ENCODE data around the gene PIEZO2. TPM values are rescaled to one million over a fixed set of nuclear protein-coding genes. Genes with fewer than 3 reads are reported as not detected.
A peak's percentile ranks its signal among the peaks of the same experiment; 100 is the strongest.

Gene PIEZO2
- total RNA-seq, 1 donor from 2014 or later = 5.3 TPM

- H3K27ac ChIP-seq (ENCODE audit: low read depth, low read length) = no peak overlapping the region
- Mint-ChIP-seq H3K36me3 (ENCODE audit: low read depth, unreplicated experiment) (no peaks in the 10 kb centered on the region), H3K4me3 (ENCODE audit: unreplicated experiment) (no peak overlapping the region), H3K9me3 (ENCODE audit: unreplicated experiment) (no peaks in the 10 kb centered on the region), H3K27me3 (ENCODE audit: low read depth, unreplicated experiment) (no peaks in the 10 kb centered on the region), H3K27ac (ENCODE audit: unreplicated experiment) (no peak overlapping the region), H3K4me1 (ENCODE audit: low read depth, unreplicated experiment) (peaks cover 2% of the 10 kb centered on the region)
- H4K20me1 ChIP-seq (ENCODE audit: insufficient read depth, low read length) = no peaks in the 10 kb centered on the region
- H3K36me3 ChIP-seq (ENCODE audit: insufficient read depth, low read length) = no peaks in the 10 kb centered on the region
- H3K4me2 ChIP-seq (ENCODE audit: low read length) = no peak overlapping the region
- H3K79me2 ChIP-seq (ENCODE audit: insufficient read depth, low read length) = no peaks in the 10 kb centered on the region
- FAIRE-seq = no peak
- H3K4me1 ChIP-seq (ENCODE audit: insufficient read depth, low read length) = peaks cover 1% of the 10 kb centered on the region
- H3K9ac ChIP-seq (ENCODE audit: low read length) = no peak overlapping the region
- H3K27me3 ChIP-seq (ENCODE audit: insufficient read depth, low read length) = no peaks in the 10 kb centered on the region
- H3K4me3 ChIP-seq (ENCODE audit: insufficient read depth, low read depth, low read length) = no peak overlapping the region
- no peaks in the 10 kb centered on the region for H3K9me3 ChIP-seq (ENCODE audit: insufficient read depth, low read depth, low read length)
- H2AFZ ChIP-seq (ENCODE audit: low read depth, low read length) = no peak overlapping the region
- DNase-seq (ENCODE audit: low read depth) = no peak
- TF ChIP-seq, protein P1, sequence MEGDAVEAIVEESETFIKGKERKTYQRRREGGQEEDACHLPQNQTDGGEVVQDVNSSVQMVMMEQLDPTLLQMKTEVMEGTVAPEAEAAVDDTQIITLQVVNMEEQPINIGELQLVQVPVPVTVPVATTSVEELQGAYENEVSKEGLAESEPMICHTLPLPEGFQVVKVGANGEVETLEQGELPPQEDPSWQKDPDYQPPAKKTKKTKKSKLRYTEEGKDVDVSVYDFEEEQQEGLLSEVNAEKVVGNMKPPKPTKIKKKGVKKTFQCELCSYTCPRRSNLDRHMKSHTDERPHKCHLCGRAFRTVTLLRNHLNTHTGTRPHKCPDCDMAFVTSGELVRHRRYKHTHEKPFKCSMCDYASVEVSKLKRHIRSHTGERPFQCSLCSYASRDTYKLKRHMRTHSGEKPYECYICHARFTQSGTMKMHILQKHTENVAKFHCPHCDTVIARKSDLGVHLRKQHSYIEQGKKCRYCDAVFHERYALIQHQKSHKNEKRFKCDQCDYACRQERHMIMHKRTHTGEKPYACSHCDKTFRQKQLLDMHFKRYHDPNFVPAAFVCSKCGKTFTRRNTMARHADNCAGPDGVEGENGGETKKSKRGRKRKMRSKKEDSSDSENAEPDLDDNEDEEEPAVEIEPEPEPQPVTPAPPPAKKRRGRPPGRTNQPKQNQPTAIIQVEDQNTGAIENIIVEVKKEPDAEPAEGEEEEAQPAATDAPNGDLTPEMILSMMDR (IDR thresholded peaks at IDR 0.05; ENCODE audit: insufficient read depth, low read depth, low read length) = no peak
- no peak for TF ChIP-seq EZH2 (IDR thresholded peaks at IDR 0.05; ENCODE audit: insufficient read depth, low read length)
These were observed 345.2 kb downstream of the PIEZO2 start for GRCh38 chr18:10804126-10804525.

GRCh38 chr18:10798727-10799550, 350.4 kb downstream of the PIEZO2 start:
- TF ChIP-seq, protein P1 (IDR thresholded peaks at IDR 0.05; ENCODE audit: insufficient read depth, low read depth, low read length) = no peak
- TF ChIP-seq EZH2 (IDR thresholded peaks at IDR 0.05; ENCODE audit: insufficient read depth, low read length) = no peak
- Histone ChIP-seq H3K4me1 (ENCODE audit: insufficient read depth, low read length) (peaks cover 4% of the 10 kb centered on the region), H2AFZ (ENCODE audit: low read depth, low read length) (no peak overlapping the region), H3K36me3 (ENCODE audit: insufficient read depth, low read length) (no peaks in the 10 kb centered on the region), H3K9ac (ENCODE audit: low read length) (no peak overlapping the region), H3K79me2 (ENCODE audit: insufficient read depth, low read length) (no peaks in the 10 kb centered on the region), H3K4me3 (ENCODE audit: insufficient read depth, low read depth, low read length) (no peak overlapping the region), H3K9me3 (ENCODE audit: insufficient read depth, low read depth, low read length) (no peaks in the 10 kb centered on the region), H3K4me2 (ENCODE audit: low read length) (no peak overlapping the region), H3K27me3 (ENCODE audit: insufficient read depth, low read length) (no peaks in the 10 kb centered on the region), H4K20me1 (ENCODE audit: insufficient read depth, low read length) (no peaks in the 10 kb centered on the region), H3K27ac (ENCODE audit: low read depth, low read length) (no peak overlapping the region)
- FAIRE-seq (no peak), DNase-seq (ENCODE audit: low read depth) (peak; percentile 19)
- H3K27ac Mint-ChIP-seq (ENCODE audit: unreplicated experiment) = no peak overlapping the region
- H3K9me3 Mint-ChIP-seq (ENCODE audit: unreplicated experiment) = no peaks in the 10 kb centered on the region
- no peak overlapping the region for H3K4me3 Mint-ChIP-seq (ENCODE audit: unreplicated experiment)
- H3K36me3 Mint-ChIP-seq (ENCODE audit: low read depth, unreplicated experiment) = no peaks in the 10 kb centered on the region
- H3K27me3 Mint-ChIP-seq (ENCODE audit: low read depth, unreplicated experiment) = no peaks in the 10 kb centered on the region
- peaks cover 9% of the 10 kb centered on the region for H3K4me1 Mint-ChIP-seq (ENCODE audit: low read depth, unreplicated experiment)

DNA sequence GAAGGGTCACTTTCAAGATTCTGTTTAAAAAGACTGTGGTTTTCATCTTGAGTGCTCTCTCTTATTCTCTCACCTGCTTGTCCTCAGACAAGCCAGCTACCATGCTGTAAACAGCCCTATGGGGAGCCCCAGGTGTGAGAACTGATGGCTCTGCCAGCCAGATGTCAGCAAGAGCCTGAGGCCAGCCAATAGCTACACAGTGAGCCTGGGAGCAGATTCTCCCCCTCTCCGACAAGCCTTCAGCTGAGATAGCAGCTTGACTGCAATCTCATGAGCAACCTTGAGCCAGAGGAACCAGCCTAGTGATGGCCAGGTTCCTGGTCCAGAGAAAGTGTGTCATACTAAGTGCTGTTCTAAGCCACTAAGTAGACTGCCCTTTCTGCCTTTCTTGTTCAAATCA, 351.5 kb downstream of the PIEZO2 start:
- Histone ChIP-seq H3K27me3 (ENCODE audit: insufficient read depth, low read length) (no peaks in the 10 kb centered on the region), H3K4me3 (ENCODE audit: insufficient read depth, low read depth, low read length) (no peak overlapping the region), H4K20me1 (ENCODE audit: insufficient read depth, low read length) (no peaks in the 10 kb centered on the region), H3K4me2 (ENCODE audit: low read length) (no peak overlapping the region), H3K4me1 (ENCODE audit: insufficient read depth, low read length) (peaks cover 4% of the 10 kb centered on the region), H3K36me3 (ENCODE audit: insufficient read depth, low read length) (no peaks in the 10 kb centered on the region), H3K27ac (ENCODE audit: low read depth, low read length) (no peak overlapping the region), H3K9ac (ENCODE audit: low read length) (no peak overlapping the region), H2AFZ (ENCODE audit: low read depth, low read length) (no peak overlapping the region), H3K9me3 (ENCODE audit: insufficient read depth, low read depth, low read length) (no peaks in the 10 kb centered on the region), H3K79me2 (ENCODE audit: insufficient read depth, low read length) (no peaks in the 10 kb centered on the region)
- FAIRE-seq = no peak
- no peak for DNase-seq (ENCODE audit: low read depth)
- no peaks in the 10 kb centered on the region for H3K9me3 Mint-ChIP-seq (ENCODE audit: unreplicated experiment)
- no peak overlapping the region for H3K4me3 Mint-ChIP-seq (ENCODE audit: unreplicated experiment)
- peaks cover 9% of the 10 kb centered on the region for H3K4me1 Mint-ChIP-seq (ENCODE audit: low read depth, unreplicated experiment)
- H3K27ac Mint-ChIP-seq (ENCODE audit: unreplicated experiment) = no peak overlapping the region
- H3K36me3 Mint-ChIP-seq (ENCODE audit: low read depth, unreplicated experiment) = no peaks in the 10 kb centered on the region
- TF ChIP-seq EZH2 (IDR thresholded peaks at IDR 0.05; ENCODE audit: insufficient read depth, low read length) = no peak
- TF ChIP-seq, protein P1 (IDR thresholded peaks at IDR 0.05; ENCODE audit: insufficient read depth, low read depth, low read length) = no peak
- no peaks in the 10 kb centered on the region for H3K27me3 Mint-ChIP-seq (ENCODE audit: low read depth, unreplicated experiment)
